AG04450 (cell line): ENCODE measurements around the gene TFAP2A. TPM values are rescaled to one million over a fixed set of nuclear protein-coding genes. Genes with fewer than 3 reads are reported as not detected.

Experiments
- CTCF ChIA-PET: fragments of 300-600, 350-600 bp; formaldehyde crosslinking; extraction: SDS; loops from one replicate; lab custom pipeline; 2022; ENCODE audit warnings: antibody characterized with exemption, inconsistent platforms; lab: Charles Lee
- POLR2A ChIA-PET: fragments of 350-600 bp; formaldehyde crosslinking; extraction: SDS; loops from one replicate; lab custom pipeline; 2021; ENCODE audit warnings: antibody characterized with exemption, inconsistent platforms; lab: Yijun Ruan, JAX
- DNase-seq: peaks from one replicate; pipeline ENCODE4 v3.0.0-alpha.2; 2011; ENCODE audit warnings: low read depth, low spot score
- H3K27ac ChIP-seq: one replicate; pipeline ENCODE4 v1.5.1; 2012; ENCODE audit warnings: low read depth, low read length, control low read depth
- H3K27me3 ChIP-seq: one replicate; pipeline ENCODE4 v1.6.0; 2012; ENCODE audit warnings: low read length; ENCODE audit not compliant: control insufficient read depth, insufficient read depth
- H3K4me3 ChIP-seq: 2 replicates; pipeline ENCODE4 v1.5.1; 2011; ENCODE audit warnings: mild to moderate bottlenecking, low read depth, low read length, control low read depth
- H3K9me3 ChIP-seq: 2 replicates; pipeline ENCODE4 v1.5.1; 2012; ENCODE audit warnings: low read length; ENCODE audit not compliant: control insufficient read depth, insufficient read depth
- polyA plus RNA-seq: library from polyadenylated mRNA; depleted of rRNA; stranded (reverse); fragments of >200 nt; gene quantifications from 2 replicates; pipeline ENCODE4 v1.2.3, GENCODE V29; 2011
- TF ChIP-seq, protein P1 (sequence below): IDR thresholded peaks from 2 replicates; pipeline ENCODE4 v1.5.1; 2011; ENCODE audit warnings: low read depth, low read length, control low read depth, inconsistent platforms

TFAP2A gene
- polyA plus RNA-seq, 1 experiment = 2.3 TPM

DNA sequence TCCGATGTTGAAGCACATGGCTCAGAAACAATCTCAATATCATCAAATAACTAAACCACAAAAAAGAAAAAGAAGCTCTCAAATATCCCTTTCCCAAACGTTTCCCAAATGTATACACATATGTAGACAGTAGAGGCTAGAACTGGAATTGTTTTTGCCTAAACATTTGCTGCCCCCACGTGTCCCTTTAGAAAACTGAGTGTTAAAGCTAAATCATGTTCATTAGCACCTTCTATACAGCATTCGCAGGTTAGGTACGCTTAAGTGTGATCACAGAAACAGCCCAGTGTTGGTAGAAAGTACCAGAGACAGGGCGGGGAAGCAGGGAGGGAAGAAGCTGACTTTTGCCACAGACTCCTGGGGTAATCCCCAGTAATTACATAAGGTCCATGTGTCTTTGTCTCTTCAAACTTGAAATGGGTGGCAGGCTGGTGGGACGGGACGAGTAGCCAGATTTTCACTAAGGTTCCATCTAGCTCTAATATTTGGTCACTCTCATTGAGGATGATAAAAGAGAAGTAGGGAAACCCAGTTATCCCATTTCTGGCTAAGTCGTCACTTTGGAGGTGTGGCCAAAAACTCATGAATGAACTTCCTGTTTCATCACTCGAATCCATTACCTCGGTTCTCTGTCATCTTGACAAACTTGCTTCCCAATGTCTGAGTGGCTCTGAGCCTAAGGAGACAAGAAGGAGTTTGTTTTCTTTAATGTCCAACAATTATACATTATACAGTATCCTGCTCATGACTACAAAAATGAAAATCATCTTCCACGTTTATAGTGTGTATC, 15.0 kb upstream of the TFAP2A start:
- DNase-seq = no peak
- POLR2A ChIA-PET = no interaction called here
- H3K9me3 ChIP-seq = no peaks in the 10 kb centered on the region; the same call in 1 of the 2 replicates
- H3K27ac ChIP-seq = no peak overlapping the region
- peaks cover 10% of the 10 kb centered on the region for H3K27me3 ChIP-seq
- H3K4me3 ChIP-seq = no peak overlapping the region
- TF ChIP-seq, protein P1, sequence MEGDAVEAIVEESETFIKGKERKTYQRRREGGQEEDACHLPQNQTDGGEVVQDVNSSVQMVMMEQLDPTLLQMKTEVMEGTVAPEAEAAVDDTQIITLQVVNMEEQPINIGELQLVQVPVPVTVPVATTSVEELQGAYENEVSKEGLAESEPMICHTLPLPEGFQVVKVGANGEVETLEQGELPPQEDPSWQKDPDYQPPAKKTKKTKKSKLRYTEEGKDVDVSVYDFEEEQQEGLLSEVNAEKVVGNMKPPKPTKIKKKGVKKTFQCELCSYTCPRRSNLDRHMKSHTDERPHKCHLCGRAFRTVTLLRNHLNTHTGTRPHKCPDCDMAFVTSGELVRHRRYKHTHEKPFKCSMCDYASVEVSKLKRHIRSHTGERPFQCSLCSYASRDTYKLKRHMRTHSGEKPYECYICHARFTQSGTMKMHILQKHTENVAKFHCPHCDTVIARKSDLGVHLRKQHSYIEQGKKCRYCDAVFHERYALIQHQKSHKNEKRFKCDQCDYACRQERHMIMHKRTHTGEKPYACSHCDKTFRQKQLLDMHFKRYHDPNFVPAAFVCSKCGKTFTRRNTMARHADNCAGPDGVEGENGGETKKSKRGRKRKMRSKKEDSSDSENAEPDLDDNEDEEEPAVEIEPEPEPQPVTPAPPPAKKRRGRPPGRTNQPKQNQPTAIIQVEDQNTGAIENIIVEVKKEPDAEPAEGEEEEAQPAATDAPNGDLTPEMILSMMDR = peak; percentile 62
- CTCF ChIA-PET = interaction anchor here (0.6 to 2.9 kb wide), 24 partner anchors 8 to 1993 kb away, joined by 3 to 33 read pairs (median 4); no protein-coding TSS in a partner anchor

DNA sequence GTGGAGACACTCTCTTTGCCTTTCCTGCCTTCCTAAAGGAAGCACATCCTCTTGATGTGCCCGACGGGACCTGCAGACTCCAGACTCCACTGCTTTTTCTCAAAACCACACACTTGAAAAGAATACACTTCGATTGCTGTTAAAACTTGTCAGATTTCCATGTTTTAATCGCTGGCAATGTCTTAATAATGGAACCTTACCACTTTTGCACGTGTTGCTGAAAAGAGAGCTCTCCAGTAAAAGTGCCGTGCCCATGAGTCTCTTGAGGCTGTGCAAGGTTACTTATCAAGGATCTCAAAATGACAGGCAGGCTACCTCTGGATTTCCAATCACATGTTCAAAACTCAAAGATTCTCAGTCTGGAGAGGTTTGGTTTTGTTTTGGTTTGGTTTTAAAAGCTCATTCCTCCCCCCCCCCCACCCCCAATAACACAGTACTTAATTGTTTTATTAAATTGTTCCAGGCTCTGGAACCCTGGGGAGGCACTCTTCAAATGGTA, 12.0 kb upstream of the TFAP2A start:
- ChIA-PET CTCF (interaction anchor here (0.6 to 1.8 kb wide), 3 partner anchors 12 to 1444 kb away, joined by 3 to 6 read pairs (median 5); partner anchors contain the start of gene TFAP2A), POLR2A (interaction anchor here (1.3 kb wide), 1 partner anchor 13 kb away, joined by 4 read pairs; no protein-coding TSS in a partner anchor)
- H3K9me3 ChIP-seq = no peaks in the 10 kb centered on the region; the same call in 1 of the 2 replicates
- DNase-seq = no peak
- TF ChIP-seq, protein P1 = no peak
- peaks cover 40% of the 10 kb centered on the region for H3K27me3 ChIP-seq
- H3K4me3 ChIP-seq = peak overlapping the region; percentile 54
- H3K27ac ChIP-seq = peak overlapping the region; percentile 21

DNA sequence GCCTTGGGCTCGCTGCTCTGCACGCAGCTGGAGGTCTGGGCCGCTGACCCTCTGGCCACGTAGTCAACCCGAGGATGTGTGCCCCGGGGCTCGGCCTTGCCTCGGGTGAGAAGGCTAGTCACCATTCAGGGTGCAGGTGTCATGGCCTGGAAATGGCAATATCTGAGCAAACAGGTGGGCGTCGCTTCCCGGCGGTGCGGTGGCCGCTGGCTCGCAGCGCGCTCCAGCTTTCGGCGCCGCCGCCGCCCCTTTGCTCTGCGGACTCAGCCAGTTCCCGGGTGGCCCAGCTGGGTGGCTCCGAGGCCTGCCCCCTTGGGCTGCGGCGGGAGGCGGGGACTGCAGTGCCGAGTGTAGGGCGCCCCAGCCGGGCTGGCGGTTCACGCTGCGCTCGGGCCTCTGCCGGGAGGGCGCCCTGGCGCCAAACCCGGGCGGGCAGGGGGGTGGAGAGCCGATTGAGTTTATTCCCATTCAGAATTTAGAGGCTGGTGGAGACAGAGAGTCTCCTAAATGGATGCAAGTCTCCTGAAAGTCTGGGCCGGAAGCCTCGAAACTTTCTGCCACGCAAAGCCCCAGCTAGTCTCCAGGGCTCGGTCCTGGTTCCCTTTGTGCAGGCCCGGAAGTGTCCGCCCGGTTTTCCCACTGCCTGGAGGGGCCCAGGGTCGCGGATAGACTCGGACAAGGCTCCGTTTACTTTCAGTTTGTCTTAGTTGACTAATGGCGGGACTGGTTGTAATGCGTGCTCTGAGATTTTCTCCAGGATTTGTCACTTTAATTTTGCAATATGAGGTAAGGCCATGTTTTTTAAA, 11.3 kb upstream of the TFAP2A start:
- CTCF ChIA-PET = interaction anchor here (0.9 to 1.8 kb wide), 3 partner anchors 10 to 1443 kb away, joined by 3 to 6 read pairs (median 5); partner anchors contain the start of gene TFAP2A
- Histone ChIP-seq H3K9me3 (no peaks in the 10 kb centered on the region; the same call in 1 of the 2 replicates), H3K27me3 (peaks cover 46% of the 10 kb centered on the region), H3K4me3 (peak overlapping the region; percentile 54), H3K27ac (peak overlapping the region; percentile 21)
- TF ChIP-seq, protein P1 = no peak
- POLR2A ChIA-PET = interaction anchor here (1.3 kb wide), 1 partner anchor 12 kb away, joined by 4 read pairs; no protein-coding TSS in a partner anchor
- no peak for DNase-seq

DNA sequence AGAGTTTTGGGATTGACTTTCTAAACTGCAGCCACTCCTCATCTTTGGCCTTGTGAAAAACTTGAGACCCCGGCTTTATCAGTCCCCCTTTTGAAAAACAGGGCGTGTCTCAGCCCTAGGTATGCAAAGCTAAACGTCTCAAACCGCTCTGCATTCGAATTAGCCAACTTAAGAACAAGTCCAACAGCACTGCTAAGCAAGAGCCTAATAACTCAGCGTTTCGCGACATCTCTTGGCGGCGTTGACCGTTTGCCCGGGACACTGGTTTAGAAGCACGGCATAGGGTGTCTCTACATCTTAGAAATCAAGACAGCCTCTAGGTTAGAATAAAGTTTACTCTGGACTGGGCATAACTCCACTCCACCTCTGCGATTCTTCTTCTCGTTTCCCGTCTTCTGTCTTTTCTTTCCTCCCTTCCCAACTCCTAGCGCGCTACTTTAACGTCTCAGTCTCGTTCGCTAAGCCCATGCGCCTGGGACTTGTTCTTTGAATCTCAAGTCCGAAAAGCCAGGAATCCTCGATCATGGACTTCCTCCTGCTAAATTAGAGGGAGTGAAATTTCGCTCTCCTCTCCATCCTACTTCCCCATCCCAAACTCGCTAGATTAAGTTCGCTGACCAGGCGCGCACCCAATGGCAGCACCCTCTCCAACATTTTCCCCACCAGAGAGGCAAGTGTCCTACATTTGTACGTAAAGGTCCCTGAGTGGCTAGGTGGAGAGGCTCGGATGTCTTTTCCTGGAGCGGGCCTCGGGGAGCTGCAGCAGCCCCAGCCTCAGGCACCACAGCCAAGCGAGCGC, 10.5 kb upstream of the TFAP2A start:
- TF ChIP-seq, protein P1 = no peak
- no peak for DNase-seq
- H3K4me3 ChIP-seq = peak overlapping the region; percentile 54
- H3K27me3 ChIP-seq = peaks cover 54% of the 10 kb centered on the region
- H3K9me3 ChIP-seq = no peaks in the 10 kb centered on the region; the same call in 1 of the 2 replicates
- ChIA-PET POLR2A (interaction anchor here (1.3 kb wide), 1 partner anchor 11 kb away, joined by 4 read pairs; no protein-coding TSS in a partner anchor), CTCF (interaction anchor here (0.9 to 1.8 kb wide), 4 partner anchors 10 to 12 kb away, joined by 3 to 6 read pairs (median 4); partner anchors contain the start of gene TFAP2A)
- peak overlapping the region; percentile 11 for H3K27ac ChIP-seq
